HepG2 (cell line): Measurements from ENCODE around the gene LIMA1. TPM values are rescaled to one million over a fixed set of nuclear protein-coding genes. Genes with fewer than 3 reads are reported as not detected.
A peak's percentile ranks its signal among the peaks of the same experiment; 100 is the strongest.

Experiments used
- CBX5 ChIP-seq: sonication (generic); formaldehyde crosslinking; IDR thresholded peaks from 2 replicates; pipeline ENCODE4 v1.4.0; 2020; ENCODE audit warnings: missing genetic modification reagents, borderline replicate concordance
- HDAC2 ChIP-seq: sonication (generic); formaldehyde crosslinking; IDR thresholded peaks from 2 replicates; pipeline ENCODE4 v1.4.0; 2020; ENCODE audit warnings: missing genetic modification reagents
- JUNB ChIP-seq: sonication (generic); formaldehyde crosslinking; IDR thresholded peaks from 2 replicates; pipeline ENCODE4 v1.8.0; 2022; ENCODE audit warnings: missing genetic modification reagents, mild to moderate bottlenecking, borderline replicate concordance
- KAT7 ChIP-seq: IDR thresholded peaks from 2 replicates; pipeline ENCODE4 v1.6.1; 2018; ENCODE audit warnings: borderline replicate concordance, missing compliant biosample characterization
- NFIC ChIP-seq: IDR thresholded peaks from 2 replicates; pipeline ENCODE4 v1.6.1; 2012; ENCODE audit warnings: mild to moderate bottlenecking, low read length, inconsistent platforms
- NR3C1 ChIP-seq: sonication (generic); formaldehyde crosslinking; IDR thresholded peaks from 2 replicates; pipeline ENCODE4 v1.4.0; 2020; ENCODE audit warnings: missing genetic modification reagents
- POGZ ChIP-seq: sonication (generic); formaldehyde crosslinking; IDR thresholded peaks from 2 replicates; pipeline ENCODE4 v1.4.0; 2020; ENCODE audit warnings: mild to moderate bottlenecking, missing genetic modification reagents
- RBAK ChIP-seq: sonication (generic); formaldehyde crosslinking; IDR thresholded peaks from 2 replicates; pipeline ENCODE4 v1.5.1; 2020; ENCODE audit warnings: mild to moderate bottlenecking, missing genetic modification reagents
- ZNF484 ChIP-seq: sonication (generic); formaldehyde crosslinking; IDR thresholded peaks from 2 replicates; pipeline ENCODE4 v1.5.1; 2020; ENCODE audit warnings: mild to moderate bottlenecking, low read depth, missing genetic modification reagents, borderline replicate concordance
- ZNF501 ChIP-seq: sonication (generic); formaldehyde crosslinking; IDR thresholded peaks from 2 replicates; pipeline ENCODE4 v1.5.1; 2020; ENCODE audit warnings: mild to moderate bottlenecking, moderate library complexity, missing genetic modification reagents
- ZNF567 ChIP-seq: sonication (generic); formaldehyde crosslinking; IDR thresholded peaks from 2 replicates; pipeline ENCODE4 v1.8.1; 2023; ENCODE audit warnings: mild to moderate bottlenecking, missing genetic modification reagents, borderline replicate concordance
- ZNF577 ChIP-seq: sonication (generic); formaldehyde crosslinking; IDR thresholded peaks from 2 replicates; pipeline ENCODE4 v1.4.0; 2020; ENCODE audit warnings: mild to moderate bottlenecking, low read depth, missing genetic modification reagents, borderline replicate concordance
- ZNF737 ChIP-seq: sonication (generic); formaldehyde crosslinking; IDR thresholded peaks from 2 replicates; pipeline ENCODE4 v1.5.0; 2020; ENCODE audit warnings: missing genetic modification reagents, mild to moderate bottlenecking, borderline replicate concordance
- polyA plus RNA-seq, 8 experiments: library from polyadenylated mRNA; depleted of rRNA in 3 of 8; stranded (reverse) in 7 of 8; unstranded in 1 of 8; fragments of >200 nt; fragmentation: Illumina TruSeq in 4 of 8; extraction: Trizol in 4 of 8; gene quantifications; 2 replicates each; pipeline versions ENCODE4 v1.2.1 to v1.2.3, GENCODE V29; 2011 to 2016; ENCODE audit warnings: low read depth in 4 of 8, missing spikeins in 1 of 8, mixed read lengths in 1 of 8; ENCODE audit not compliant: insufficient read depth in 1 of 8
- total RNA-seq, 5 experiments: library from RNA; depleted of rRNA; stranded (reverse); fragments of >200 nt; fragmentation: Illumina TruSeq; extraction: Trizol; gene quantifications; 2 replicates each; pipeline ENCODE4 v1.2.3, GENCODE V29; 2016; ENCODE audit warnings: low read depth in 1 of 5
- TF ChIP-seq, protein P1 (sequence below): sonication (generic); formaldehyde crosslinking; IDR thresholded peaks from 2 replicates; pipeline ENCODE4 v1.5.1; 2020; ENCODE audit warnings: mild to moderate bottlenecking, missing genetic modification reagents
- TF ChIP-seq, protein P2 (sequence below): sonication (generic); formaldehyde crosslinking; IDR thresholded peaks from 2 replicates; pipeline ENCODE4 v1.9.0; 2022; ENCODE audit warnings: low read depth, missing genetic modification reagents
- TF ChIP-seq, protein P3 (sequence below): sonication (generic); formaldehyde crosslinking; IDR thresholded peaks from 2 replicates; pipeline ENCODE4 v1.4.0; 2020; ENCODE audit warnings: mild to moderate bottlenecking, missing genetic modification reagents, borderline replicate concordance
- TF ChIP-seq, protein P4 (sequence below): sonication (generic); formaldehyde crosslinking; IDR thresholded peaks from 2 replicates; pipeline ENCODE4 v1.4.0; 2020; ENCODE audit warnings: mild to moderate bottlenecking, low read depth, missing genetic modification reagents
- TF ChIP-seq, protein P5 (sequence below): sonication (generic); formaldehyde crosslinking; IDR thresholded peaks from 2 replicates; pipeline ENCODE4 v1.5.0; 2020; ENCODE audit warnings: missing genetic modification reagents
- TF ChIP-seq, protein P6 (sequence below): fragments of 450-650 bp; IDR thresholded peaks from 2 replicates; pipeline ENCODE4 v1.6.1; 2017

LIMA1 gene
- total and polyA plus RNA-seq, 2 of the 13 experiments (the other 11 are each of a cell fraction or from before 2014, with no cell fraction given) = 13.0 to 19.8 TPM

DNA sequence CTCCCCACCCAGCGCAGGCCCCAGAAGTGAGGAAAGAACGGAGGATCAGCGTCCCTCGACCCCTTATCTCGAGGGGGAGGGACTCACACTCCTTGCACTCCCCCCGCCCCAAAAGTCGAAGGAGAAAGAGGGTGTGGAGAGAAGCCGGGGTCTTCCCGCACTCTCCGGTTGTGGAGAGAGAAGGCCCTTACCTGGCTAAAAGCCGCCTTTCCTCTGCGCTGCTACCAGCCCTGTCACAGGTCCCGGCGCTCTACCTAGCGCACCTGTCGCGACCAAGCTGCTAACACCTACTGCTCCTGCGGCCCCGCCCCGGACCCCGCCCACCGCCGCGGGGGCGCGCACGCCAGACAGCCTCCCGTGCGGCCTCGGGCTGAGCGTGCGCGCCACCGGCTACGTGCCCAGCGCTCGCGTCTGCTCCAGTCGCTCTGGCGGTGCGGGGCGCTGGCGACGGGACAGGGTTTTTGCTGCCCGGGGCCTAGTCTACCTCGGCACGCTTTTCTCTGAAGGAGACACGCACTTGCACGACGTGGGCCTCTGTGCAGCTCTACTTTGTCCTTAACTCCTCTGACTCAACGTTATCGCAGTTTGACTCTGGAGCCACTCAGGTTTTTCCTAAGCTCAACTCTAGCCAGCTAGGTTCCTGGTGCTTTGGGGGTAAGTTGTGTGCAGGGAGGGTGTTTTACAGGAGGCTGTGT is at the start of gene LIMA1 (continued):
- TF ChIP-seq, protein P1, sequence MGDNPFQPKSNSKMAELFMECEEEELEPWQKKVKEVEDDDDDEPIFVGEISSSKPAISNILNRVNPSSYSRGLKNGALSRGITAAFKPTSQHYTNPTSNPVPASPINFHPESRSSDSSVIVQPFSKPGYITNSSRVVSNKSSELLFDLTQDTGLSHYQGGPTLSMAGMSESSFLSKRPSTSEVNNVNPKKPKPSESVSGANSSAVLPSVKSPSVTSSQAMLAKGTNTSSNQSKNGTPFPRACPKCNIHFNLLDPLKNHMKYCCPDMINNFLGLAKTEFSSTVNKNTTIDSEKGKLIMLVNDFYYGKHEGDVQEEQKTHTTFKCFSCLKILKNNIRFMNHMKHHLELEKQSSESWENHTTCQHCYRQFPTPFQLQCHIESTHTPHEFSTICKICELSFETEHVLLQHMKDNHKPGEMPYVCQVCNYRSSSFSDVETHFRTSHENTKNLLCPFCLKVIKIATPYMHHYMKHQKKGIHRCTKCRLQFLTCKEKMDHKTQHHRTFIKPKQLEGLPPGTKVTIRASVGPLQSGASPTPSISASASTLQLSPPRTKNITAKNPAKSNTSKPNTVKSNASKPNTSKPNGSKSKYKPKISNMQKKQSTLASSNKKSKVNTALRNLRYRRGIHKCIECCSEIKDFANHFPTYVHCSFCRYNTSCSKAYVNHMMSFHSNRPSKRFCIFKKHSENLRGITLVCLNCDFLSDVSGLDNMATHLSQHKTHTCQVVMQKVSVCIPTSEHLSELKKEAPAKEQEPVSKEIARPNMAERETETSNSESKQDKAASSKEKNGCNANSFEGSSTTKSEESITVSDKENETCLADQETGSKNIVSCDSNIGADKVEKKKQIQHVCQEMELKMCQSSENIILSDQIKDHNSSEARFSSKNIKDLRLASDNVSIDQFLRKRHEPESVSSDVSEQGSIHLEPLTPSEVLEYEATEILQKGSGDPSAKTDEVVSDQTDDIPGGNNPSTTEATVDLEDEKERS (CRISPR knock-in tag) = 0 out of 2 replicates have a peak, but pooled peaks have one; percentile 27
- TF ChIP-seq, protein P2, sequence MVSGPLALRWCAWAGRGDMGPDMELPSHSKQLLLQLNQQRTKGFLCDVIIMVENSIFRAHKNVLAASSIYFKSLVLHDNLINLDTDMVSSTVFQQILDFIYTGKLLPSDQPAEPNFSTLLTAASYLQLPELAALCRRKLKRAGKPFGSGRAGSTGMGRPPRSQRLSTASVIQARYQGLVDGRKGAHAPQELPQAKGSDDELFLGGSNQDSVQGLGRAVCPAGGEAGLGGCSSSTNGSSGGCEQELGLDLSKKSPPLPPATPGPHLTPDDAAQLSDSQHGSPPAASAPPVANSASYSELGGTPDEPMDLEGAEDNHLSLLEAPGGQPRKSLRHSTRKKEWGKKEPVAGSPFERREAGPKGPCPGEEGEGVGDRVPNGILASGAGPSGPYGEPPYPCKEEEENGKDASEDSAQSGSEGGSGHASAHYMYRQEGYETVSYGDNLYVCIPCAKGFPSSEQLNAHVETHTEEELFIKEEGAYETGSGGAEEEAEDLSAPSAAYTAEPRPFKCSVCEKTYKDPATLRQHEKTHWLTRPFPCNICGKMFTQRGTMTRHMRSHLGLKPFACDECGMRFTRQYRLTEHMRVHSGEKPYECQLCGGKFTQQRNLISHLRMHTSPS (CRISPR knock-in tag) = peak; percentile 60
- TF ChIP-seq NR3C1 (no peak), RBAK (CRISPR knock-in tag) (no peak), POGZ (peak; percentile 18; the same call in 1 of the 2 replicates), ZNF737 (CRISPR knock-in tag) (no peak), NFIC (no peak), ZNF484 (CRISPR knock-in tag) (no peak), JUNB (CRISPR knock-in tag) (no peak), ZNF577 (CRISPR knock-in tag) (no peak), CBX5 (0 out of 2 replicates have a peak, but pooled peaks have one; percentile 5), ZNF567 (CRISPR knock-in tag) (no peak; the same call in 1 of the 2 replicates), KAT7 (peak; percentile 56; the same call in 1 of the 2 replicates), HDAC2 (no peak), ZNF501 (CRISPR knock-in tag) (peak; percentile 50)
- TF ChIP-seq, protein P3, sequence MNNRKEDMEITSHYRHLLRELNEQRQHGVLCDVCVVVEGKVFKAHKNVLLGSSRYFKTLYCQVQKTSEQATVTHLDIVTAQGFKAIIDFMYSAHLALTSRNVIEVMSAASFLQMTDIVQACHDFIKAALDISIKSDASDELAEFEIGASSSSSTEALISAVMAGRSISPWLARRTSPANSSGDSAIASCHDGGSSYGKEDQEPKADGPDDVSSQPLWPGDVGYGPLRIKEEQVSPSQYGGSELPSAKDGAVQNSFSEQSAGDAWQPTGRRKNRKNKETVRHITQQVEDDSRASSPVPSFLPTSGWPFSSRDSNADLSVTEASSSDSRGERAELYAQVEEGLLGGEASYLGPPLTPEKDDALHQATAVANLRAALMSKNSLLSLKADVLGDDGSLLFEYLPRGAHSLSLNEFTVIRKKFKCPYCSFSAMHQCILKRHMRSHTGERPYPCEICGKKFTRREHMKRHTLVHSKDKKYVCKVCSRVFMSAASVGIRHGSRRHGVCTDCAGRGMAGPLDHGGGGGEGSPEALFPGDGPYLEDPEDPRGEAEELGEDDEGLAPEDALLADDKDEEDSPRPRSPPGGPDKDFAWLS (CRISPR knock-in tag) = no peak
- TF ChIP-seq, protein P4, sequence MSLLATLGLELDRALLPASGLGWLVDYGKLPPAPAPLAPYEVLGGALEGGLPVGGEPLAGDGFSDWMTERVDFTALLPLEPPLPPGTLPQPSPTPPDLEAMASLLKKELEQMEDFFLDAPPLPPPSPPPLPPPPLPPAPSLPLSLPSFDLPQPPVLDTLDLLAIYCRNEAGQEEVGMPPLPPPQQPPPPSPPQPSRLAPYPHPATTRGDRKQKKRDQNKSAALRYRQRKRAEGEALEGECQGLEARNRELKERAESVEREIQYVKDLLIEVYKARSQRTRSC (CRISPR knock-in tag) = no peak; the same call in 1 of the 2 replicates
- TF ChIP-seq, protein P5, sequence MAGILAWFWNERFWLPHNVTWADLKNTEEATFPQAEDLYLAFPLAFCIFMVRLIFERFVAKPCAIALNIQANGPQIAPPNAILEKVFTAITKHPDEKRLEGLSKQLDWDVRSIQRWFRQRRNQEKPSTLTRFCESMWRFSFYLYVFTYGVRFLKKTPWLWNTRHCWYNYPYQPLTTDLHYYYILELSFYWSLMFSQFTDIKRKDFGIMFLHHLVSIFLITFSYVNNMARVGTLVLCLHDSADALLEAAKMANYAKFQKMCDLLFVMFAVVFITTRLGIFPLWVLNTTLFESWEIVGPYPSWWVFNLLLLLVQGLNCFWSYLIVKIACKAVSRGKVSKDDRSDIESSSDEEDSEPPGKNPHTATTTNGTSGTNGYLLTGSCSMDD (CRISPR knock-in tag) = no peak
- TF ChIP-seq, protein P6, sequence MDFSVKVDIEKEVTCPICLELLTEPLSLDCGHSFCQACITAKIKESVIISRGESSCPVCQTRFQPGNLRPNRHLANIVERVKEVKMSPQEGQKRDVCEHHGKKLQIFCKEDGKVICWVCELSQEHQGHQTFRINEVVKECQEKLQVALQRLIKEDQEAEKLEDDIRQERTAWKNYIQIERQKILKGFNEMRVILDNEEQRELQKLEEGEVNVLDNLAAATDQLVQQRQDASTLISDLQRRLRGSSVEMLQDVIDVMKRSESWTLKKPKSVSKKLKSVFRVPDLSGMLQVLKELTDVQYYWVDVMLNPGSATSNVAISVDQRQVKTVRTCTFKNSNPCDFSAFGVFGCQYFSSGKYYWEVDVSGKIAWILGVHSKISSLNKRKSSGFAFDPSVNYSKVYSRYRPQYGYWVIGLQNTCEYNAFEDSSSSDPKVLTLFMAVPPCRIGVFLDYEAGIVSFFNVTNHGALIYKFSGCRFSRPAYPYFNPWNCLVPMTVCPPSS = no peak
